GM12878 (cell line): Measurements from ENCODE around the gene NCKAP5. TPM values are rescaled to one million over a fixed set of nuclear protein-coding genes. Genes with fewer than 3 reads are reported as not detected.

Experiments used
- ATAC-seq: fragments of 200-7000 bp; cut with Tn5 transposase; 3 replicates; pipeline ENCODE4 v1.9.1; 2020; ENCODE audit warnings: mild to moderate bottlenecking, moderate library complexity
- BruUV-seq: library from RNA; stranded (reverse); fragments of 400-500 nt; replicated peaks from 2 replicates; lab custom pipeline; 2021; lab: Mats Ljungman, UMichigan
- CTCF ChIA-PET: fragments of 300-600 bp; sonication (Branson Sonifier 250); formaldehyde crosslinking; extraction: SDS; loops from one replicate; lab custom pipeline; 2021; ENCODE audit warnings: inconsistent platforms; lab: Yijun Ruan, JAX
- POLR2A ChIA-PET: fragments of 350-600 bp; formaldehyde crosslinking; extraction: SDS; loops from one replicate; lab custom pipeline; 2021; ENCODE audit warnings: inconsistent platforms; lab: Charles Lee
- RAD21 ChIA-PET: fragments of 300-600 bp; sonication (Branson Sonifier 250); formaldehyde crosslinking; loops from one replicate; lab custom pipeline; 2023; ENCODE audit warnings: antibody characterized with exemption; ENCODE audit not compliant: unreplicated experiment; lab: Charles Lee
- SMC1A ChIA-PET: fragments of 300-600 bp; sonication (Branson Sonifier 250); formaldehyde crosslinking; loops from one replicate; lab custom pipeline; 2023; ENCODE audit not compliant: unreplicated experiment, uncharacterized antibody; lab: Charles Lee
- DNase-seq: peaks from one replicate; pipeline ENCODE4 v3.0.0-alpha.2; 2011; ENCODE audit warnings: low read depth, low spot score
- FAIRE-seq: peaks from 3 replicates; lab custom pipeline; 2011; peaks lifted over from hg19 to GRCh38; lab: Jason Lieb, UNC
- H2AFZ ChIP-seq: 2 replicates; pipeline ENCODE4 v1.6.0; 2011; ENCODE audit warnings: low read depth, low read length, control low read depth; ENCODE audit not compliant: control insufficient read depth
- H3K27ac ChIP-seq: 2 replicates; pipeline ENCODE4 v1.5.1; 2011; ENCODE audit warnings: control low read depth; ENCODE audit not compliant: control insufficient read depth, insufficient read depth
- H3K27me3 ChIP-seq, 2 experiments: replicated peaks in 1 of 2; 2 replicates each; pipeline versions ENCODE4 v1.6.0 to v1.6.1; 2011; ENCODE audit warnings: low read length in 1 of 2; ENCODE audit not compliant: control insufficient read depth in 2 of 2, insufficient read depth in 2 of 2
- H3K36me3 ChIP-seq, 2 experiments: 2 replicates each; pipeline ENCODE4 v1.5.1; 2011; ENCODE audit warnings: low read length in 1 of 2; ENCODE audit not compliant: control insufficient read depth in 2 of 2, insufficient read depth in 2 of 2
- H3K4me1 ChIP-seq: 2 replicates; pipeline ENCODE4 v1.6.1; 2011; ENCODE audit warnings: mild to moderate bottlenecking, low read length, moderate library complexity, mixed read lengths; ENCODE audit not compliant: control insufficient read depth, insufficient read depth
- H3K4me2 ChIP-seq: 2 replicates; pipeline ENCODE4 v1.6.0; 2011; ENCODE audit warnings: control low read depth; ENCODE audit not compliant: control insufficient read depth, insufficient read depth
- H3K4me3 ChIP-seq: fragments of 200-600 bp; sonication (generic); 2 replicates; pipeline ENCODE4 v1.5.1; 2016
- H3K79me2 ChIP-seq: 2 replicates; pipeline ENCODE4 v1.6.0; 2011; ENCODE audit warnings: low read length; ENCODE audit not compliant: control insufficient read depth, insufficient read depth
- H3K9ac ChIP-seq: 2 replicates; pipeline ENCODE4 v1.8.0; 2011; ENCODE audit warnings: low read length, control low read depth, mixed read lengths; ENCODE audit not compliant: control insufficient read depth, insufficient read depth
- H3K9me3 ChIP-seq: replicated peaks from 3 replicates; pipeline ENCODE4 v1.5.1; 2011; ENCODE audit warnings: mild to moderate bottlenecking, low read length; ENCODE audit not compliant: control insufficient read depth, insufficient read depth
- H4K20me1 ChIP-seq: 2 replicates; pipeline ENCODE4 v1.6.0; 2011; ENCODE audit not compliant: control insufficient read depth, insufficient read depth
- ETV6 ChIP-seq, 2 experiments: fragments of 450-650 bp in 1 of 2; IDR thresholded peaks in 1 of 2; conservative IDR thresholded peaks in 1 of 2; 2 replicates each; pipeline ENCODE4 v1.6.1; 2014; ENCODE audit warnings: antibody characterized with exemption in 1 of 2, borderline replicate concordance in 1 of 2, low read depth in 1 of 2, mild to moderate bottlenecking in 1 of 2, moderate library complexity in 1 of 2
- GABPA ChIP-seq: IDR thresholded peaks from 2 replicates; pipeline ENCODE4 v1.6.1; 2014; ENCODE audit warnings: antibody characterized with exemption, low read depth, mild to moderate bottlenecking, inconsistent platforms
- JUNB ChIP-seq: IDR thresholded peaks from 2 replicates; pipeline ENCODE4 v1.6.1; 2016; ENCODE audit warnings: antibody characterized with exemption, mild to moderate bottlenecking
- NRF1 ChIP-seq: conservative IDR thresholded peaks from 2 replicates; pipeline ENCODE4 v1.6.1; 2011; ENCODE audit warnings: mild to moderate bottlenecking, low read depth, low read length, improper control_type of control experiment
- PAX5 ChIP-seq: IDR thresholded peaks from 2 replicates; pipeline ENCODE4 v1.6.1; 2011; ENCODE audit warnings: low read depth, low read length, borderline replicate concordance
- POU2F2 ChIP-seq: IDR thresholded peaks from 3 replicates; pipeline ENCODE4 v1.6.1; 2011; ENCODE audit warnings: low read depth, mild to moderate bottlenecking, low read length, borderline replicate concordance
- RAD51 ChIP-seq: fragments of 450-650 bp; IDR thresholded peaks from 2 replicates; pipeline ENCODE4 v1.6.1; 2016; ENCODE audit warnings: moderate library complexity, mild to moderate bottlenecking, inconsistent platforms
- SMARCA5 ChIP-seq: fragments of 450-650 bp; IDR thresholded peaks from 2 replicates; pipeline ENCODE4 v1.6.1; 2017; ENCODE audit warnings: mild to moderate bottlenecking
- ZNF622 ChIP-seq: fragments of 450-650 bp; IDR thresholded peaks from 2 replicates; pipeline ENCODE4 v1.6.1; 2017; ENCODE audit warnings: mild to moderate bottlenecking, inconsistent platforms
- WGBS: methylation state at CpG from one replicate; pipeline ENCODE4 v1.1.6; 2016; ENCODE audit warnings: low lambda C conversion rate; ENCODE audit not compliant: insufficient replicate concordance, insufficient coverage; ENCODE audit errors: missing lambda C conversion rate; 5-methylcytosine and 5-hydroxymethylcytosine counted together
- in situ Hi-C: fragments of 300-500 bp; cut with MboI; formaldehyde crosslinking; loops from 9 replicates; pipeline ENCODE4 v1.14.3; 2018; ENCODE audit warnings: mixed read lengths
- intact Hi-C: fragments of 100-400 bp; cut with micrococcal nuclease; formaldehyde crosslinking; loops from one replicate; pipeline ENCODE4 v1.14.2; 2022; ENCODE audit not compliant: unreplicated experiment
- polyA plus RNA-seq, 11 experiments: library from polyadenylated mRNA; depleted of rRNA in 4 of 11; unstranded in 6 of 11; stranded (reverse) in 5 of 11; fragments of >200 nt; fragmentation: Nextera tagmentation in 4 of 11; fragmentation: Illumina TruSeq in 1 of 11; extraction: Ambion mirVana in 4 of 11; extraction: Trizol in 1 of 11; gene quantifications; 1 replicate in 1 of 11; 2 replicates in 10 of 11; pipeline versions ENCODE4 v1.2.1 to v1.2.3, GENCODE V29; 2011 to 2016; ENCODE audit warnings: inconsistent platforms in 2 of 11, missing spikeins in 2 of 11, low read depth in 1 of 11
- total RNA-seq, 4 experiments: library from RNA; depleted of rRNA in 3 of 4; stranded (reverse); fragments of >200 nt in 3 of 4; fragmentation: Illumina TruSeq in 1 of 4; extraction: Trizol in 1 of 4; gene quantifications; 2 replicates each; pipeline versions ENCODE4 v1.2.1 to v1.2.3, GENCODE V29; 2013 to 2021
- TF ChIP-seq, protein P1 (sequence below): IDR thresholded peaks from 2 replicates; pipeline ENCODE4 v1.6.1; 2012; ENCODE audit warnings: low read depth, low read length, improper control_type of control experiment
- TF ChIP-seq, protein P2 (sequence below): IDR thresholded peaks from 2 replicates; pipeline ENCODE4 v1.6.1; 2011; ENCODE audit warnings: low read depth, mild to moderate bottlenecking, low read length, moderate library complexity, borderline replicate concordance; ENCODE audit errors: extremely low read depth

Gene NCKAP5
- total and polyA plus RNA-seq, 10 of the 15 experiments (the other 5 are each of a cell fraction or from before 2014, with no cell fraction given): 0.06 to 0.44 (median 0.16) TPM

DNA sequence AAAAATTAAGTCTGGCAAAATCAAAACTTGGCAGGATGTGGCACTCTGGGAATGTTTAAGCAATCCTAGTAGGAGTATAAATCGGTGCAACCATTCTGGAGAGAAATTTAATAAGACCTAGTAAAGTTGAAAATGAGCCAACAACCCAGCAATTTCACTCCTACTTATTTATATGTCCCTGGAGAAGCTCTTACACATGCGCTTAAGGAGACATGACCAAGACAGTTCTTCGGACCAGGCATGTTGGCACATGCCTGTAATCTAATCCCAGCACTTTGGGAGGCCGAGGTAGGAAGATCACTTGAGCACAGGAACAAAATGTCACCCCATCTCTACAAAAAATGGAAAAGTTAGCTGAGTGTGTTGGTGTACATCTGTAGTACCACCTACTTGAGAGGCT lies 523.7 kb downstream of the NCKAP5 start:
- 7% methylated on average over 4 of the region's 4 CpGs for WGBS
- BruUV-seq: no TSS peak
- H3K9ac ChIP-seq: no peak overlapping the region
- FAIRE-seq (no peak), ATAC-seq (no peak), DNase-seq (no peak)
- intact Hi-C loops (no loop called here), in situ Hi-C loops (no loop called here)
- TF ChIP-seq, protein P1, sequence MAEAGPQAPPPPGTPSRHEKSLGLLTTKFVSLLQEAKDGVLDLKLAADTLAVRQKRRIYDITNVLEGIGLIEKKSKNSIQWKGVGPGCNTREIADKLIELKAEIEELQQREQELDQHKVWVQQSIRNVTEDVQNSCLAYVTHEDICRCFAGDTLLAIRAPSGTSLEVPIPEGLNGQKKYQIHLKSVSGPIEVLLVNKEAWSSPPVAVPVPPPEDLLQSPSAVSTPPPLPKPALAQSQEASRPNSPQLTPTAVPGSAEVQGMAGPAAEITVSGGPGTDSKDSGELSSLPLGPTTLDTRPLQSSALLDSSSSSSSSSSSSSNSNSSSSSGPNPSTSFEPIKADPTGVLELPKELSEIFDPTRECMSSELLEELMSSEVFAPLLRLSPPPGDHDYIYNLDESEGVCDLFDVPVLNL: no peak
- TF ChIP-seq POU2F2 (no peak), RAD51 (no peak), JUNB (no peak), GABPA (no peak), NRF1 (no peak), SMARCA5 (no peak), ZNF622 (no peak), PAX5 (no peak), ETV6 (conservative IDR thresholded peaks at IDR 0.05 in 1 of 2, IDR thresholded peaks at IDR 0.05 in 1 of 2; ENCODE audit: borderline replicate concordance in 1 of 2, low read depth in 1 of 2) (no peak)
- TF ChIP-seq, protein P2, sequence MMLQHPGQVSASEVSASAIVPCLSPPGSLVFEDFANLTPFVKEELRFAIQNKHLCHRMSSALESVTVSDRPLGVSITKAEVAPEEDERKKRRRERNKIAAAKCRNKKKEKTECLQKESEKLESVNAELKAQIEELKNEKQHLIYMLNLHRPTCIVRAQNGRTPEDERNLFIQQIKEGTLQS: no peak
- ChIA-PET RAD21 (no interaction called here), POLR2A (no interaction called here), CTCF (no interaction called here), SMC1A (interaction anchor here (0.8 kb wide), 1 partner anchor 26 kb away, joined by 3 read pairs; no protein-coding TSS in a partner anchor)
- H3K36me3 ChIP-seq: no peaks in the 10 kb centered on the region
- no peaks in the 10 kb centered on the region for H3K4me1 ChIP-seq
- H3K27me3 ChIP-seq: no peaks in the 10 kb centered on the region
- H3K79me2 ChIP-seq: no peaks in the 10 kb centered on the region
- no peak overlapping the region for H3K4me3 ChIP-seq
- H3K9me3 ChIP-seq: no peaks in the 10 kb centered on the region
- H2AFZ ChIP-seq: no peak overlapping the region
- H3K4me2 ChIP-seq: no peak overlapping the region
- no peak overlapping the region for H3K27ac ChIP-seq
- no peaks in the 10 kb centered on the region for H4K20me1 ChIP-seq
